Measurements from ENCODE around the gene BIRC3. TPM values are rescaled to one million over a fixed set of nuclear protein-coding genes. Genes with fewer than 3 reads are reported as not detected.
A peak's percentile ranks its signal among the peaks of the same experiment; 100 is the strongest.

The BIRC3 gene
- total RNA-seq, 1 donor: 1.8 TPM

DNA sequence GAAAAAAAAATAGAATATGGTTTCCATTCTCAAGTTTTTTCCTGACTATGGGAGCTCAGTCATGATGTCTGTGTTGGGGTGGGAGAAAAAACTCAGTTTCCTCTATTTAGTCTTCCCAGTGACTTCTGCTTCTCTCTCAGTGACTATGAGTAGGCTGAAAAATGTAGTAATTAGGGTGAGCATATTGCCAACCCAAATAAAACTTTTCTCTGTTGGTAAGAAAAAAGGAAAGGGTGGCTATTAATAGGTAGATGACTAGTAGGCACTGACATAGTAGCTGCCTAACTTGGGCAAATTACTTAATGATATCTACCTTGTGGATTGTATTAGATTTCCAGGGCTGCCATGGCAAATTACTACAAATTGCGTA is 34.2 kb upstream of the BIRC3 start:
- H2AFZ ChIP-seq (ENCODE audit: low read length): no peak overlapping the region
- H4K20me1 ChIP-seq (ENCODE audit: insufficient read depth, low read length): no peaks in the 10 kb centered on the region

DNA sequence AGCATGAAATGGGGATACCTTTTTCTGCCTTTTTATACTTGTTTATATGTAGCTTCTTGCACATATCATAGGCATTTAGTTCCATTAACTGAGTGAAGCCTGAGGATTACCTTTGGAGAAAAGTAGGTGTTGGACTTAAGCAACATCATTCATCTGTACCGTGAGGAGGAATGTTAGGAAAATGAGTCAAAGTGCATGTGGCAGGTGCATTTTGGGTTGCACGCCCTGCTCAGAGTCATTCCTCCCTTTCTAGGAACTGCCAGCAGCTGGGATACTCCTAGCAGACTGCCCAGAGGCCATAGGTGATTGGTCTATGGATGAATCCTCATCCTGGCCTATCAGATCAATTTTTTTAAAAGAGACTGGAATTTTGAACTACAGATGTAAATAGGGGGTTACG is 33.3 kb upstream of the BIRC3 start:
- no peaks in the 10 kb centered on the region for H4K20me1 ChIP-seq (ENCODE audit: insufficient read depth, low read length)
- H3K27ac ChIP-seq (ENCODE audit: low read depth, low read length): peak overlapping the region; percentile 82
- H3K9me3 ChIP-seq (ENCODE audit: low read depth, low read length): no peaks in the 10 kb centered on the region
- peaks cover 16% of the 10 kb centered on the region for H3K4me1 ChIP-seq (ENCODE audit: insufficient read depth, low read length)
- no peak for DNase-seq (ENCODE audit: insufficient read length, low spot score, missing footprints)
- no peak overlapping the region for H3K4me3 ChIP-seq (ENCODE audit: insufficient read depth, low read length)
- H2AFZ ChIP-seq (ENCODE audit: low read length): no peak overlapping the region
- H3K79me2 ChIP-seq (ENCODE audit: insufficient read depth, low read length): no peaks in the 10 kb centered on the region
- TF ChIP-seq, protein P1, sequence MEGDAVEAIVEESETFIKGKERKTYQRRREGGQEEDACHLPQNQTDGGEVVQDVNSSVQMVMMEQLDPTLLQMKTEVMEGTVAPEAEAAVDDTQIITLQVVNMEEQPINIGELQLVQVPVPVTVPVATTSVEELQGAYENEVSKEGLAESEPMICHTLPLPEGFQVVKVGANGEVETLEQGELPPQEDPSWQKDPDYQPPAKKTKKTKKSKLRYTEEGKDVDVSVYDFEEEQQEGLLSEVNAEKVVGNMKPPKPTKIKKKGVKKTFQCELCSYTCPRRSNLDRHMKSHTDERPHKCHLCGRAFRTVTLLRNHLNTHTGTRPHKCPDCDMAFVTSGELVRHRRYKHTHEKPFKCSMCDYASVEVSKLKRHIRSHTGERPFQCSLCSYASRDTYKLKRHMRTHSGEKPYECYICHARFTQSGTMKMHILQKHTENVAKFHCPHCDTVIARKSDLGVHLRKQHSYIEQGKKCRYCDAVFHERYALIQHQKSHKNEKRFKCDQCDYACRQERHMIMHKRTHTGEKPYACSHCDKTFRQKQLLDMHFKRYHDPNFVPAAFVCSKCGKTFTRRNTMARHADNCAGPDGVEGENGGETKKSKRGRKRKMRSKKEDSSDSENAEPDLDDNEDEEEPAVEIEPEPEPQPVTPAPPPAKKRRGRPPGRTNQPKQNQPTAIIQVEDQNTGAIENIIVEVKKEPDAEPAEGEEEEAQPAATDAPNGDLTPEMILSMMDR (IDR thresholded peaks at IDR 0.05; ENCODE audit: extremely low read depth, low read depth, low read length): no peak
- H3K36me3 ChIP-seq (ENCODE audit: insufficient read depth, low read length): no peaks in the 10 kb centered on the region
- no peaks in the 10 kb centered on the region for H3K27me3 ChIP-seq (ENCODE audit: insufficient read depth, low read length)
- no peak overlapping the region for H3K4me2 ChIP-seq (ENCODE audit: insufficient read depth, low read length)

More for the DNA sequence above, 34.2 kb upstream of the BIRC3 start:
- DNase-seq (ENCODE audit: insufficient read length, low spot score, missing footprints): peak; percentile 63
- H3K79me2 ChIP-seq (ENCODE audit: insufficient read depth, low read length): no peaks in the 10 kb centered on the region
- TF ChIP-seq, protein P1 (IDR thresholded peaks at IDR 0.05; ENCODE audit: extremely low read depth, low read depth, low read length): no peak
- H3K27ac ChIP-seq (ENCODE audit: low read depth, low read length): peak overlapping the region; percentile 82
- peaks cover 14% of the 10 kb centered on the region for H3K4me1 ChIP-seq (ENCODE audit: insufficient read depth, low read length)
- H3K4me3 ChIP-seq (ENCODE audit: insufficient read depth, low read length): no peak overlapping the region
- H3K36me3 ChIP-seq (ENCODE audit: insufficient read depth, low read length): no peaks in the 10 kb centered on the region
- H3K27me3 ChIP-seq (ENCODE audit: insufficient read depth, low read length): no peaks in the 10 kb centered on the region
- H3K9me3 ChIP-seq (ENCODE audit: low read depth, low read length): no peaks in the 10 kb centered on the region
- peak overlapping the region; percentile 34 for H3K4me2 ChIP-seq (ENCODE audit: insufficient read depth, low read length)

DNA sequence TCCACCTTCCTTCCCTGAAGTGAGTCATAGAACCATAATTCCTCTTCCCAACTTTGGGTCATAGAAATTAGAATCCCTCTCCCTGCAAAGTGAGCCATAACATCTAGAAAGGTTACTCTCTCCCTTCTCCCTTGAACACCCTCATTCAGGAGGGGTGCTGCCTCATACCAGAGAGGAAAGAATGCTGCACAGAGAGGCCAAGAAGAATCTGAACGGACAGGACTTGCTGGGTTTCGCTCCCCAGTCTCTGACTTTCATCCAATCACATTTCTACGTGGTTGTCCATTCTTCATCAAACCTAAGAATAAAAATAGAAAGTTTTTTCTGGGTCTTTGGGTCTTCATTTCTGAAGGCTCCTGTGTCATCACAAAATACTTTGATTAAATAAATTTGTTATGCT is 31.0 kb upstream of the BIRC3 start:
- H3K4me1 ChIP-seq (ENCODE audit: insufficient read depth, low read length): peaks cover 20% of the 10 kb centered on the region
- H4K20me1 ChIP-seq (ENCODE audit: insufficient read depth, low read length): no peaks in the 10 kb centered on the region
- TF ChIP-seq, protein P1 (IDR thresholded peaks at IDR 0.05; ENCODE audit: extremely low read depth, low read depth, low read length): no peak
- H3K27me3 ChIP-seq (ENCODE audit: insufficient read depth, low read length): no peaks in the 10 kb centered on the region
- H3K36me3 ChIP-seq (ENCODE audit: insufficient read depth, low read length): no peaks in the 10 kb centered on the region
- no peak overlapping the region for H3K27ac ChIP-seq (ENCODE audit: low read depth, low read length)
- no peaks in the 10 kb centered on the region for H3K79me2 ChIP-seq (ENCODE audit: insufficient read depth, low read length)
- peak; percentile 46 for DNase-seq (ENCODE audit: insufficient read length, low spot score, missing footprints)
- H3K4me2 ChIP-seq (ENCODE audit: insufficient read depth, low read length): no peak overlapping the region
- H3K4me3 ChIP-seq (ENCODE audit: insufficient read depth, low read length): no peak overlapping the region
- no peaks in the 10 kb centered on the region for H3K9me3 ChIP-seq (ENCODE audit: low read depth, low read length)
- no peak overlapping the region for H2AFZ ChIP-seq (ENCODE audit: low read length)

- peaks cover 16% of the 10 kb centered on the region for H3K4me1 ChIP-seq (ENCODE audit: insufficient read depth, low read length)
- TF ChIP-seq, protein P1 (IDR thresholded peaks at IDR 0.05; ENCODE audit: extremely low read depth, low read depth, low read length): peak; percentile 80
- no peaks in the 10 kb centered on the region for H3K79me2 ChIP-seq (ENCODE audit: insufficient read depth, low read length)
- peak; percentile 94 for DNase-seq (ENCODE audit: insufficient read length, low spot score, missing footprints)
- no peaks in the 10 kb centered on the region for H4K20me1 ChIP-seq (ENCODE audit: insufficient read depth, low read length)
- peak overlapping the region; percentile 53 for H3K4me3 ChIP-seq (ENCODE audit: insufficient read depth, low read length)
- no peaks in the 10 kb centered on the region for H3K9me3 ChIP-seq (ENCODE audit: low read depth, low read length)
- no peaks in the 10 kb centered on the region for H3K27me3 ChIP-seq (ENCODE audit: insufficient read depth, low read length)
- no peaks in the 10 kb centered on the region for H3K36me3 ChIP-seq (ENCODE audit: insufficient read depth, low read length)
- peak overlapping the region; percentile 80 for H3K4me2 ChIP-seq (ENCODE audit: insufficient read depth, low read length)
- peak overlapping the region; percentile 76 for H2AFZ ChIP-seq (ENCODE audit: low read length)
- no peak overlapping the region for H3K27ac ChIP-seq (ENCODE audit: low read depth, low read length)
These were observed 29.1 kb upstream of the BIRC3 start for GRCh38 chr11:102287964-102288724.
